HepG2 (cell line): Measurements from ENCODE around the gene HBQ1. TPM values are rescaled to one million over a fixed set of nuclear protein-coding genes. Genes with fewer than 3 reads are reported as not detected.

ENCODE experiments used
- AHR ChIP-seq: IDR thresholded peaks from 2 replicates; pipeline ENCODE4 v1.6.1; 2018; ENCODE audit warnings: missing genetic modification reagents, missing compliant biosample characterization
- MAZ ChIP-seq, 2 experiments: sonication (generic) in 1 of 2; formaldehyde crosslinking in 1 of 2; IDR thresholded peaks; 2 replicates each; pipeline versions ENCODE4 v1.5.0 to v1.6.1; 2012 to 2020; ENCODE audit warnings: low read depth in 2 of 2, mild to moderate bottlenecking in 2 of 2, borderline replicate concordance in 1 of 2, improper control_type of control experiment in 1 of 2, low read length in 1 of 2, missing genetic modification reagents in 1 of 2, moderate library complexity in 1 of 2
- MEF2D ChIP-seq: sonication (generic); formaldehyde crosslinking; IDR thresholded peaks from 2 replicates; pipeline ENCODE4 v1.5.1; 2020; ENCODE audit warnings: mild to moderate bottlenecking, missing genetic modification reagents
- MXD1 ChIP-seq: sonication (generic); formaldehyde crosslinking; IDR thresholded peaks from 2 replicates; pipeline ENCODE4 v1.4.0; 2020; ENCODE audit warnings: mild to moderate bottlenecking, missing genetic modification reagents
- MYC ChIP-seq: sonication (generic); formaldehyde crosslinking; IDR thresholded peaks from 2 replicates; pipeline ENCODE4 v1.9.0; 2021; ENCODE audit warnings: missing genetic modification reagents, borderline replicate concordance
- NFRKB ChIP-seq: fragments of 450-650 bp; IDR thresholded peaks from 2 replicates; pipeline ENCODE4 v1.6.1; 2017
- NR2F1 ChIP-seq, 2 experiments: fragments of 450-650 bp in 1 of 2; formaldehyde crosslinking in 1 of 2; IDR thresholded peaks; 2 replicates each; pipeline versions ENCODE4 v1.5.0 to v1.6.1; 2016 to 2020; ENCODE audit warnings: mild to moderate bottlenecking in 1 of 2, missing compliant biosample characterization in 1 of 2, missing genetic modification reagents in 1 of 2, moderate library complexity in 1 of 2
- NR2F2 ChIP-seq: IDR thresholded peaks from 2 replicates; pipeline ENCODE4 v1.6.1; 2012; ENCODE audit warnings: low read depth, inconsistent platforms, borderline replicate concordance
- PAXIP1 ChIP-seq: sonication (generic); formaldehyde crosslinking; conservative IDR thresholded peaks from 2 replicates; pipeline ENCODE4 v1.4.0; 2020; ENCODE audit warnings: mild to moderate bottlenecking, missing genetic modification reagents, moderate library complexity
- RARA ChIP-seq: IDR thresholded peaks from 2 replicates; pipeline ENCODE4 v1.6.1; 2016; ENCODE audit warnings: missing genetic modification reagents, missing compliant biosample characterization
- RXRB ChIP-seq: IDR thresholded peaks from 2 replicates; pipeline ENCODE4 v1.6.1; 2016; ENCODE audit warnings: borderline replicate concordance, missing genetic modification reagents, missing compliant biosample characterization
- SOX13 ChIP-seq, 3 experiments: fragments of 450-650 bp in 1 of 3; sonication (generic) in 1 of 3; formaldehyde crosslinking in 1 of 3; IDR thresholded peaks in 2 of 3; conservative IDR thresholded peaks in 1 of 3; 2 replicates each; pipeline versions ENCODE4 v1.5.0 to v1.6.1; 2016 to 2020; ENCODE audit warnings: antibody characterized with exemption in 1 of 3, mild to moderate bottlenecking in 1 of 3, missing compliant biosample characterization in 1 of 3, missing genetic modification reagents in 1 of 3, moderate library complexity in 1 of 3
- SRSF4 ChIP-seq: fragments of 200-400 bp; formaldehyde crosslinking; IDR thresholded peaks from one replicate; pipeline ENCODE4 v1.6.1; 2018; ENCODE audit warnings: mild to moderate bottlenecking, low read depth, low read length, moderate library complexity; ENCODE audit not compliant: poor library complexity, severe bottlenecking
- ZBTB21 ChIP-seq: sonication (generic); formaldehyde crosslinking; IDR thresholded peaks from 2 replicates; pipeline ENCODE4 v1.4.0; 2020; ENCODE audit warnings: missing genetic modification reagents
- ZNF136 ChIP-seq: sonication (generic); formaldehyde crosslinking; IDR thresholded peaks from 2 replicates; pipeline ENCODE4 v1.8.1; 2022; ENCODE audit warnings: low read depth, mild to moderate bottlenecking, moderate library complexity, missing genetic modification reagents
- ZNF180 ChIP-seq: sonication (generic); formaldehyde crosslinking; IDR thresholded peaks from 2 replicates; pipeline ENCODE4 v1.4.0; 2020; ENCODE audit warnings: low read depth, missing genetic modification reagents, borderline replicate concordance
- ZNF672 ChIP-seq: sonication (generic); formaldehyde crosslinking; IDR thresholded peaks from 2 replicates; pipeline ENCODE4 v1.8.1; 2022; ENCODE audit warnings: missing genetic modification reagents
- ZNF788 ChIP-seq: sonication (generic); formaldehyde crosslinking; IDR thresholded peaks from 2 replicates; pipeline ENCODE4 v1.5.0; 2020; ENCODE audit warnings: mild to moderate bottlenecking, missing genetic modification reagents, borderline replicate concordance
- ZNF792 ChIP-seq: IDR thresholded peaks from 2 replicates; pipeline ENCODE4 v1.6.1; 2016
- polyA plus RNA-seq, 8 experiments: library from polyadenylated mRNA; depleted of rRNA in 3 of 8; stranded (reverse) in 7 of 8; unstranded in 1 of 8; fragments of >200 nt; fragmentation: Illumina TruSeq in 4 of 8; extraction: Trizol in 4 of 8; gene quantifications; 2 replicates each; pipeline versions ENCODE4 v1.2.1 to v1.2.3, GENCODE V29; 2011 to 2016; ENCODE audit warnings: low read depth in 4 of 8, missing spikeins in 1 of 8, mixed read lengths in 1 of 8; ENCODE audit not compliant: insufficient read depth in 1 of 8
- total RNA-seq, 5 experiments: library from RNA; depleted of rRNA; stranded (reverse); fragments of >200 nt; fragmentation: Illumina TruSeq; extraction: Trizol; gene quantifications; 2 replicates each; pipeline ENCODE4 v1.2.3, GENCODE V29; 2016; ENCODE audit warnings: low read depth in 1 of 5
- TF ChIP-seq, protein P1 (sequence below): sonication (generic); formaldehyde crosslinking; IDR thresholded peaks from 2 replicates; pipeline ENCODE4 v1.5.0; 2020; ENCODE audit warnings: mild to moderate bottlenecking, missing genetic modification reagents, borderline replicate concordance

The HBQ1 gene
- total and polyA plus RNA-seq, 2 of the 13 experiments (the other 11 are each of a cell fraction or from before 2014, with no cell fraction given): 4.9 to 7.4 TPM

DNA sequence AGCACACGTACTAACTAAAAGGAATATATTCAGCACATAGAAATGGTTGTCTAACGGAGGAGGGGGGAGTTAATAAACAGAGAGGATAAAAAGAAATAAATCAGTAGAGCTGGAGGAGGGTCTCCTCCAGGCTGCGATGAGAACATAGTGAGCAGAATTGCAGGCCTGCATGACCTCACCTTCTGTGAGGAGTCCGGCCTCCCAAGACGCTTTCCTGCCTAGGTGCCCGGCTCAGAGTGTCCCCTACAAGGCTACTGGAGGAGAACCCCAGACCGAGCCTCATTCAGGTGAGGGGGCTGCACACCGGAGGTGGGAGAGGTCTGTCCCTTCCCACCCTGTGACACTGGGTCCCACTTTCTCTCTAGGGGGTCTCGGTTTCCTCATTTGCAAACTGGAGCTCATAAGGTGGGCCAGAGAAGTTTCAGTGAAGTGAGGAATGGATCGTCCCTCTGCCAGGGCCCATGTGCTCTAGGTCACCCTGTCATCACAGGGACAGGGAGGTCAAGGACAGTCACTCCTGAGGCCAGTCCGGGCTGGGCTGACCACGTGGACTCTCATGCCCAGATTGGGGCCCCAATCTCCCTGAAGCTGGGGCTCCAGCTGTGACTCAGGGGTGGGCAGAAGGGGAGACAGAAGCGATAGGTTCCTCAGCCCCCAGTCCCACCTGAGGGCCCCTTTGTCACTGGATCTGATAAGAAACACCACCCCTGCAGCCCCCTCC lies 17.8 kb upstream of the HBQ1 start (continued):
- TF ChIP-seq ZNF788 (CRISPR knock-in tag) (peak; percentile 45; the same call in 1 of the 2 replicates), NR2F2 (peak; percentile 73), PAXIP1 (CRISPR knock-in tag) (peak; percentile 60), MEF2D (CRISPR knock-in tag) (0 out of 2 replicates have a peak, but pooled peaks have one; percentile 27), RARA (peak; percentile 89), NR2F1 (CRISPR knock-in tag; IDR thresholded peaks at IDR 0.05) (peak; percentile 78 to 94), ZBTB21 (CRISPR knock-in tag) (no peak), AHR (CRISPR knock-in tag) (no peak), NFRKB (no peak), MYC (CRISPR knock-in tag) (peak; percentile 84), RXRB (CRISPR knock-in tag) (peak; percentile 63; the same call in 1 of the 2 replicates), ZNF792 (CRISPR knock-in tag) (no peak), ZNF672 (CRISPR knock-in tag) (no peak), SOX13 (IDR thresholded peaks at IDR 0.05) (no peak), SOX13 (CRISPR knock-in tag; conservative IDR thresholded peaks at IDR 0.05 in 1 of 2, IDR thresholded peaks at IDR 0.05 in 1 of 2) (no peak), ZNF180 (CRISPR knock-in tag) (no peak), MAZ (IDR thresholded peaks at IDR 0.05; ENCODE audit: borderline replicate concordance, low read depth, low read length) (no peak), MAZ (CRISPR knock-in tag; IDR thresholded peaks at IDR 0.05; ENCODE audit: low read depth) (peak; percentile 46; the same call in 1 of the 2 replicates), MXD1 (CRISPR knock-in tag) (peak; percentile 62; the same call in 1 of the 2 replicates), SRSF4 (no peak), ZNF136 (CRISPR knock-in tag) (no peak)
- TF ChIP-seq, protein P1, sequence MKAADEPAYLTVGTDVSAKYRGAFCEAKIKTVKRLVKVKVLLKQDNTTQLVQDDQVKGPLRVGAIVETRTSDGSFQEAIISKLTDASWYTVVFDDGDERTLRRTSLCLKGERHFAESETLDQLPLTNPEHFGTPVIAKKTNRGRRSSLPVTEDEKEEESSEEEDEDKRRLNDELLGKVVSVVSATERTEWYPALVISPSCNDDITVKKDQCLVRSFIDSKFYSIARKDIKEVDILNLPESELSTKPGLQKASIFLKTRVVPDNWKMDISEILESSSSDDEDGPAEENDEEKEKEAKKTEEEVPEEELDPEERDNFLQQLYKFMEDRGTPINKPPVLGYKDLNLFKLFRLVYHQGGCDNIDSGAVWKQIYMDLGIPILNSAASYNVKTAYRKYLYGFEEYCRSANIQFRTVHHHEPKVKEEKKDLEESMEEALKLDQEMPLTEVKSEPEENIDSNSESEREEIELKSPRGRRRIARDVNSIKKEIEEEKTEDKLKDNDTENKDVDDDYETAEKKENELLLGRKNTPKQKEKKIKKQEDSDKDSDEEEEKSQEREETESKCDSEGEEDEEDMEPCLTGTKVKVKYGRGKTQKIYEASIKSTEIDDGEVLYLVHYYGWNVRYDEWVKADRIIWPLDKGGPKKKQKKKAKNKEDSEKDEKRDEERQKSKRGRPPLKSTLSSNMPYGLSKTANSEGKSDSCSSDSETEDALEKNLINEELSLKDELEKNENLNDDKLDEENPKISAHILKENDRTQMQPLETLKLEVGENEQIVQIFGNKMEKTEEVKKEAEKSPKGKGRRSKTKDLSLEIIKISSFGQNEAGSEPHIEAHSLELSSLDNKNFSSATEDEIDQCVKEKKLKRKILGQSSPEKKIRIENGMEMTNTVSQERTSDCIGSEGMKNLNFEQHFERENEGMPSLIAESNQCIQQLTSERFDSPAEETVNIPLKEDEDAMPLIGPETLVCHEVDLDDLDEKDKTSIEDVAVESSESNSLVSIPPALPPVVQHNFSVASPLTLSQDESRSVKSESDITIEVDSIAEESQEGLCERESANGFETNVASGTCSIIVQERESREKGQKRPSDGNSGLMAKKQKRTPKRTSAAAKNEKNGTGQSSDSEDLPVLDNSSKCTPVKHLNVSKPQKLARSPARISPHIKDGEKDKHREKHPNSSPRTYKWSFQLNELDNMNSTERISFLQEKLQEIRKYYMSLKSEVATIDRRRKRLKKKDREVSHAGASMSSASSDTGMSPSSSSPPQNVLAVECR: peak; percentile 56; the same call in 1 of the 2 replicates
